ENCODE results near the gene AFF2.
"Not testable (repeated sequence)": the region's sequence is repeated elsewhere in the genome, so short reads cannot be mapped to it uniquely, and the experiment has no call there.

AFF2 gene

DNA sequence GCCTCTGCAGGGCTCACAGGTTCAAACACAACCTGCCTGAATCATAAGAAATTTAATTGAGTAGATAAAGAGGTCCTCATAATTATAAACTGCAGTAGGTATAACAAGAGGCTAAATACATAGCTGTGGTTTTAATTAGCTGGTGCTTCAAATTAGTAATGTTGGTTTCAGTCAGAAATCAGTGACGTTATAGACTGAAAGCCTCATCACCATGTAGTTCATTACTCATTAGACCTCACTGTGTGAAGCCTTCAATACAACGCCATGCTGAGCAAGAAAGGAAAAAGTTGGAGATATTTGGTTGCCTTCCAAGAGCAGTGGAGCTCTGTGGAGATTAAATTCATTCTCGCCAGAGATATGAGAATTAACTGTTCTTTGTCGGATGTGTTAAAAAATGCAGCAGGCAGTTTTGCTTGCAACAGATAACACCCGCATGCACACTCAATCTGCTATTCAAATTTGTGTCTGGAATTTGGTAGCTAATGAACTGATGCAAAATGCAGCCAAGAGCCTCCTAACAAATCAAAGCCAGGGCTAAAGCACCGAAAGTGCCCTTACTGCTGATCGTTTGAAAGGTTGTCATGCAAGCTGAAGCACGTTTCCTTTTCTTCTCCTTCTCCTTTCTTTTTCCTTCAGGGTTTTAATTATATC is 148.9 kb downstream of the AFF2 start:
- no peak for DNase-seq

DNA sequence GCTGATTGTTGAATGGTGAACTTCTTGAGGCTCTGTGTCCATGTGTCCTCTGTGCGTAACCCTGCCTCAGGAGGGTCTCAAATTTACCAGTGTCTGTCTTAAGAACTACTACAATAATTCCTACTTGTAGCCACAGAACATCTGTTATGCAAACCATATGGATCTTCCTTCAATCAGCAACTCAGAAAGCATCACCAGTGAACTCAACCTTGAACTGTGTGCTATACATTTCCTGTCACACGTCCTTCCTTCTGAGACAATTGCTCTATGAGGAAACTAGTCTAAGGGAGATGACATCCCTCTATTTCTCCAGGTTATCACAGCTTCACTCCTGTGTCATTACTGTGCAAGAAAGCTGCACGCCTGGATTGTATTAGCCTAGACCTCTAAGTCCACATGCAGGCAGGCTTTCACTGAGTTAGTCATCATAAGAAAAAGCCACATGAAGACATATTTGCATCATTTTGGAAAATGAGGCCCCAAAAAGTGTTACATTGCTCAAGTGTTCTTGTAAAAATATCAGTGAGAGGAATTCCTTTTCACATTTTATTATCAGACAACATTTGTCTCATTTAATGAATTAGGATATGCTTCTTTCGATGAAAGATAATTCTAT is 157.8 kb downstream of the AFF2 start:
- no peak for DNase-seq

- DNase-seq, result no peak
These were observed 159.1 kb downstream of the AFF2 start for GRCh38 chrX:148659481-148659880.

DNA sequence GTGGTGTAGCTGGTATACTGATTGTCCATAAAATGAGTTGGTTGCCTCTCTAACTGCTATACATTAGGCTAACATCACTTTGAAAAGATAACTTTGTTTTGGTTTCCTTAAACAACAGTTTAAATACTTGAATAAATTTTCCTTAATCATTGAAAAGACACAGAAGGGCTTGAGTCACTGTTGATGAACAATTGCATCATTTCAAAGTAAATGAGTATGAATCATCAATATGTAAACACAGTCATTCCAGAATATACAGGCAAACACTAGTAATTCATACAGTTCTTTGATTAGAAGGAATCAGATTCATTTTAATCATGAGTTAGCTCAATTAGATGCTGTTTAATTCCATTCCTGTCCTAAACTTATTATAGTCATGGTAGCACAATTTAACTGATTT is 160.6 kb downstream of the AFF2 start:
- no peak for DNase-seq

DNA sequence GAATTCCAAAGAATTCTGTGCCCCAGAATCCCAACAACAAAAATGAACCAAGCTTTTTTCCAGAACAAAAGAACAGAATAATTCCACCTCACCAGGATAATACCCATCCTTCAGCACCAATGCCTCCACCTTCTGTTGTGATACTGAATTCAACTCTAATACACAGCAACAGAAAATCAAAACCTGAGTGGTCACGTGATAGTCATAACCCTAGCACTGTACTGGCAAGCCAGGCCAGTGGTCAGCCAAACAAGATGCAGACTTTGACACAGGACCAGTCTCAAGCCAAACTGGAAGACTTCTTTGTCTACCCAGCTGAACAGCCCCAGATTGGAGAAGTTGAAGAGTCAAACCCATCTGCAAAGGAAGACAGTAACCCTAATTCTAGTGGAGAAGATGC is 161.6 kb downstream of the AFF2 start:
- no peak for DNase-seq

DNA sequence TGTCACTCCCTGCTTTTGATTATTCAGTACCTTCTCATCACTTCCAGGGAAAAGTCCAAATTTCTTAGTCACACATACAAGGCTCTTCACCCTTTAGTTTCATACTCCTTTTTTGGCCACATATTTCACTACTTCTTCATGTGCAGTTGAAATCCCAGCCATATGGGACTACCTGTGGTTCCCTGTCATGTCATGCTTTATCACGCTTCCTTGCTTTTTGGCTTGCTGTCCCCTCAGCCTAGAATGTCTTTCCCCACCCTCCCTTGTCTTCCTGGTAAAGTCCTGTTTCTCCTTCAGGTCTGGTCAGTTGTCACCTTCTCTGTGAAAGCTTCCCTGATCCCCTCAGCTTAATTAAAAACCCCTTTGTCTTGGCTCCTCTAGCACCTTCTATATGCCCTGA is 163.8 kb downstream of the AFF2 start:
- DNase-seq, result no peak

- no peak for DNase-seq
These were observed 164.6 kb downstream of the AFF2 start for GRCh38 chrX:148664995-148665394.

DNA sequence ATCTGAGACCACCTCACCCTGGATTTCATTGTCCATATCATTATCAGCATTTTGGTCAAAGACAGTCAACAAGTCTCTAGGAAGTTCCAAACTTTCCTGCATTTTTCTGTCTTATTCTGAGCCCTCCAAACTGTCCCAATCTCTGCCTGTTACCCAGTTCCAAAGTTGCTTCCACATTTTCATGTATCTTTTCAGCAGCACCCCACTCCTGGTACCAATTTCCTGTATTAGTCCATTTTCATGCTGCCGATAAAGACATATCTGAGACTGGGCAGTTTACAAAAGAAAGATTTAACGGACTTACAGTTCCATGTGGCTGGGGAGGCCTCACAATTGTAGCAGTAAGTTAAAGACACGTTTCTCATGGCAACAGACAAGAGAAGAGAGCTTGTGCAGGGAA is 168.8 kb downstream of the AFF2 start:
- DNase-seq, result not testable (repeated sequence)

DNA sequence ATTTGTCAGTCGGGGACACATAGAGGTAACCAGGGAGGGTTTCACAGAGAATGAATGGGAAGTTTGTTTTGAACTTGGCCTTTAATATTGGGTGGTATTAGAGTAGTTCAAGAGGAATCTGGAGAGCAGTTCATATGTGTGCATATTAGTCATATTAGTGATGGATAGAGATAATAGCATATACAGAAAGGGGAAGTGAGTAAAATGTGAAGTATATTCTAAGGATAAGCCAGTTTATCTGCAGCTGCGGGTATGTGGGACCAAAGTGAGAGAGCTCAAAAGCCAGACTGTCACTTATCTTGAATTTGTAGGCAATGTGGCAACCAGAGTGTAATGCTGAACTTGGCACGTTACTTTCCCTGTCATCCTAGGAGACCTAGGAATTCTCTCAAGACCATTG is 169.9 kb downstream of the AFF2 start:
- no peak for DNase-seq

GRCh38 chrX:148672517-148672916 is 172.1 kb downstream of the AFF2 start:
- no peak for DNase-seq

DNA sequence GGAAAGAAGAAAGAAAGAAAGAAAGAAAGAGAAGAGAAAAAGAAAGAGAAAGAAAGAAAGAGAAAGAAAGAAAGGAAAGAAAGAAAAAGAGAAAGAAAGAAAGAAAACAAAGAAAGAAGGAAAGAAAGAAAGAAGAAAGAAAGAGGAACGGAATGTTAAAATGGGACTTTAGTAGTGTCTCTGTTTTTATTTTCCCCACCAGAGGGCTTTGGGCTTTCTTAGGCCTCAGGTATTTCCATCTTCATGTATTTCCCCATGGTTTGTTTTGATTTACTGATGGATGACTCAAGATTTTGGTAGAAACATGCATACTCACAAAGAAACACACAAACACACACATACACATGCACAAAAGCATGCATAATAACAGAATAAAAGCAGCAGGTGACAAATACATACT is 181.2 kb downstream of the AFF2 start:
- no peak for DNase-seq

DNA sequence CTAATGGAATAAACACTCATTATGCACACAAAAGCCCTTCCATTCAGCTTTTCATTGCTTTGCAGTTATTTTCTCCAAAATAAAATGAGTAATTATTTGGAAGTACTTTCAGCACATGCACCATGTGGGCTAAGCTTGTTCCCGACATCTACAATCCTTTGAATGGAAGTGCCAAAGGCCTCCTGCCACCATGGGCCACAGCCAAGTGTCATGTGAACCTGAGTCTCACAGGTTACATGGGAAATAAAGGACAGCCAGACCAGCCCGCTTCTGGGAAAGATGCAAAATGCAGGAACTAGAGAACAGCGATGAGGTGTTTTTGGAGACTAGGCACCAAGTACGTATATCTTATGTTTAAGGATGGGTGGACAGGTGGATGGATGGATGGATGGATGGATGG is 181.8 kb downstream of the AFF2 start:
- DNase-seq, result no peak

DNA sequence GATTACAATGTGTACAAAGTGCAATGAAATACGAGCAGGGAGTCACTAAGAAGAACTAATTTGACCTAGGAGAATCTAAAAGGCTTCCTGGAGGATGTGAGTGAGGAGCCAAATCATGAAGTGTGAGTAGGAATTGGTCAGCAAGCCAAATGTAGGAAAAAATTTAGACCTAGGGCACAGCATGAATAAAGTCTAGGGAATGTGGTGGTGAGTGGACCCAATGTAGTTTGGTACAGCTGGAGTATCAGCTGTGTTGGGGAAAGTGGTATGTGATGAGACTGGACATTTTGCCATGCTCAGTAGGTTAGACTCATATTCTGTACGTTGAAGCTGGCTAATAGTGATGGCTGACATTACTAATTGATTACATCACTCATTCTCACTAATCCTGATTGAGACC is 191.0 kb downstream of the AFF2 start:
- no peak for DNase-seq

GRCh38 chrX:148695255-148695654 is 194.8 kb downstream of the AFF2 start:
- DNase-seq, result no peak

DNA sequence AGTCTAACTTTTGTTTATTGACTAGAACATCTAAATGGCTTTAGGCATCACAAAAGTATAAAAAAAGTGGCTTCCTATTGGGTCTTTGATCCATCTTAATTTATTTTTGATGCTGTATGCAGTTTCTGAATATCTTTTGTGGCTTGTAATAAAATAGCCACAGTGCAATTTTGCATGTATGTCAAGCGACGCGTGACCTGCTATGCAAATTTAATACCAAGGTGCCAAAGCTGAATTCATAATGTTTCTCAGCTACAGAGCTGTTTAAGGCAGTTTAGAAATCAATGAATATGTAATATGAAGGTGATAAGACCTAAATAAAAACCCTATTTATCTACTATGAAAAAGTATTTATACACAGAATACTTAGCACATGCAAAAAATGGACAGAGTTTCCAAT is 197.8 kb downstream of the AFF2 start:
- no peak for DNase-seq

DNA sequence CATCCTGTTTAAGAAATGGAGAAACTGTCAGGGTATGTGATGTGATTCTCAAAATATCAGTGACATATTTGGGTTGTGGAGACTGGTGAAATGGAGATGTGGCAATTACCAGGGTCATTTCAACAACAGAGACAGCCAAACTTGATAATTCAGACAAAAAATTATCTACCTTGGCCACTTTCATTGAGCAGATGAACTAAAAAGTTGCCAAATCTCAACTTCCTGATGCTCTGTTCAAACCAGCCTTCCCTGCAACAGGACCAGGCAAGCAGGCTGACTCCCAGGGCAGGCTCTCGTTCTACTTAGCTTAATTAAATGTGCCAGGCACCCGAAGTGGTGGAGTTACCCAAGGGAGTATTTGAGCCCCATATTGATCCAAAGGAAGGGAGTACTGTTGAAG is 199.6 kb downstream of the AFF2 start:
- DNase-seq, result no peak

DNA sequence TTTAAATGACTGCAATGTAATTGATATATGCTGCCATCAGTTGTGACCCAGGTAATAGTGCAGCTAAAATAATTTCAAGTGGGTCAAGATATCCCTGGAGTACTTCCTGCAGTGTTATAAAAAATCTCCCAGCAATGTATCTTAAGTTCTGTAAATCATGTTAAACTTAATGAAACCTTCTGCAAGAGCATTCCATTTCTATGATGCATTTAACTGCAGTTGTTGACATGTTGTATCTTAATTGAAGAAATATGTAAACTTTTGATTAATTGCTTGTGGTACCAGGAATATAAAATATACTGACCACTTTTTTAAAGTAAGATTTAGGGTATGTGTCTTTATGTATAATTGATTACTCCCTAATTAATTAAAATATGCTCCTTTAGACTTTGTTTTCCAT is 213.6 kb downstream of the AFF2 start:
- DNase-seq, result no peak

DNA sequence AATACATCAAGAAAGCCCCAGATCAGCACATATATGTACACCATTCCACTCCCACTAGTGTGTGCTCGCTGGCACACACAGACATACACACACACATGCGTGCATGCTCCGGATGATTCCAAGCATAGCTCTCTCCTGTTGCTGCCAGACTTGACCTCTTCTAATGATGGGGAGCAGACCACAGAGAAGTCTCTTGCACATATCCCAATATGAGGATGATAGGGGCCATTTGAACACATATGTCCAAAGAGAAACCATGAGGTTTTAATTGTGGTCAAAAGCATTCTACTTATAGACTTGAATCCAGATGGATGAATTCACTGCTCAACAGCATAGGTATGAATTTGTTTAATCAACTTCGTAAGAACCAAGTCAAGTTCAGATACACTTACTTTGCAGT is 214.9 kb downstream of the AFF2 start:
- DNase-seq, result no peak

GRCh38 chrX:148722966-148723365 is 222.5 kb downstream of the AFF2 start:
- DNase-seq, result no peak

- no peak for DNase-seq
These were observed 223.1 kb downstream of the AFF2 start for GRCh38 chrX:148723551-148723950.

- DNase-seq, result no peak
These were observed 228.5 kb downstream of the AFF2 start for GRCh38 chrX:148728901-148729300.

- DNase-seq, result no peak
These were observed 232.3 kb downstream of the AFF2 start for GRCh38 chrX:148732743-148733142.

GRCh38 chrX:148741441-148741840 is 241.0 kb downstream of the AFF2 start:
- DNase-seq, result no peak

GRCh38 chrX:148755111-148755510 is 254.7 kb downstream of the AFF2 start:
- DNase-seq, result no peak

GRCh38 chrX:148763896-148764295 is 263.5 kb downstream of the AFF2 start:
- DNase-seq, result no peak

All from stimulated activated CD4-positive, alpha-beta T cell treated with anti-CD3 and anti-CD28 coated beads, Interleukin-12 subunit alpha, Interleukin-12 subunit beta, amount 100 ng/mL, for 4 hours (primary cell).